ENCODE results near the gene ZNF234.

The ZNF234 gene

DNA sequence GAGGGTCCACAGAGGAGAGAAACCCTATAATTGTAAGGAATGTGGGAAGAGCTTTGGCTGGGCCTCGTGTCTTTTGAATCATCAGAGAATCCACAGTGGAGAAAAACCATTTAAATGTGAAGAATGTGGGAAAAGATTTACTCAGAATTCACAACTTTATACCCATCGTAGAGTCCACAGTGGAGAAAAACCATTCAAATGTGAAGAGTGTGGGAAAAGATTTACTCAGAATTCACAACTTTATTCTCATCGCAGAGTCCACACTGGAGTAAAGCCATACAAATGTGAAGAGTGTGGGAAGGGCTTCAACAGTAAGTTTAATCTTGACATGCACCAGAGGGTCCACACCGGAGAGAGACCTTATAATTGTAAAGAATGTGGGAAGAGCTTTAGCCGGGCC, 9.4 kb upstream of the ZNF234 start:
- TF ChIP-seq, protein P1, sequence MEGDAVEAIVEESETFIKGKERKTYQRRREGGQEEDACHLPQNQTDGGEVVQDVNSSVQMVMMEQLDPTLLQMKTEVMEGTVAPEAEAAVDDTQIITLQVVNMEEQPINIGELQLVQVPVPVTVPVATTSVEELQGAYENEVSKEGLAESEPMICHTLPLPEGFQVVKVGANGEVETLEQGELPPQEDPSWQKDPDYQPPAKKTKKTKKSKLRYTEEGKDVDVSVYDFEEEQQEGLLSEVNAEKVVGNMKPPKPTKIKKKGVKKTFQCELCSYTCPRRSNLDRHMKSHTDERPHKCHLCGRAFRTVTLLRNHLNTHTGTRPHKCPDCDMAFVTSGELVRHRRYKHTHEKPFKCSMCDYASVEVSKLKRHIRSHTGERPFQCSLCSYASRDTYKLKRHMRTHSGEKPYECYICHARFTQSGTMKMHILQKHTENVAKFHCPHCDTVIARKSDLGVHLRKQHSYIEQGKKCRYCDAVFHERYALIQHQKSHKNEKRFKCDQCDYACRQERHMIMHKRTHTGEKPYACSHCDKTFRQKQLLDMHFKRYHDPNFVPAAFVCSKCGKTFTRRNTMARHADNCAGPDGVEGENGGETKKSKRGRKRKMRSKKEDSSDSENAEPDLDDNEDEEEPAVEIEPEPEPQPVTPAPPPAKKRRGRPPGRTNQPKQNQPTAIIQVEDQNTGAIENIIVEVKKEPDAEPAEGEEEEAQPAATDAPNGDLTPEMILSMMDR (IDR thresholded peaks at IDR 0.05; ENCODE audit: low read length): no peak
- TF ChIP-seq EZH2 (IDR thresholded peaks at IDR 0.05; ENCODE audit: borderline replicate concordance, low read length): no peak
- H2AFZ ChIP-seq (ENCODE audit: low read length): no peak overlapping the region
- H3F3A ChIP-seq (ENCODE audit: insufficient read depth, low read length): no peaks in the 10 kb centered on the region

DNA sequence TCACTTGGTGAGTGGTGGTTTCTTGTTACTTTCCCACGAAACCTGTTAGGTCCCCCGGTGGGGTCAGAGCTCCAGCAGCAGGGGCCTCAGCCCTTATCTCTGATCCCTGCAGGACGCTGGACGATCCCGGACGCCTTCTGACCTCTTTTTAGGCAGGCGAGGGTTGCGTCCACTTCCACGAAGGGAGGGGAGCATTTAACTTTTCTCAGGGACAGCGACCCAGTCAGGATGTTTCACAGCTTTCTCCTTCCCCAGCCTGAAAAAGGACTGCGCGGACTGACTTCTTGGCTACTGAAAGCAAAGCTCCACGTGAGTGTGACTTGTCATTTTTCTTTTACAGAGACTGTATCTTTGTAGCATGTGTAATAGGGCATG, 692 bp downstream of the ZNF234 start:
- no peak overlapping the region for H3K27ac ChIP-seq (ENCODE audit: low read depth, low read length, poor library complexity, severe bottlenecking)
- H3K9me3 ChIP-seq (ENCODE audit: low read length): no peaks in the 10 kb centered on the region
- no peak overlapping the region for H2AFZ ChIP-seq (ENCODE audit: low read length)
- no peaks in the 10 kb centered on the region for H3K9me2 ChIP-seq (ENCODE audit: low read depth, low read length)
- H3K36me3 ChIP-seq (ENCODE audit: insufficient read depth, low read length): no peaks in the 10 kb centered on the region
- TF ChIP-seq, protein P1 (IDR thresholded peaks at IDR 0.05; ENCODE audit: low read length): no peak
- no peak for TF ChIP-seq EZH2 (IDR thresholded peaks at IDR 0.05; ENCODE audit: borderline replicate concordance, low read length)
- H3K4me2 ChIP-seq (ENCODE audit: low read length): no peak overlapping the region
- H3K79me2 ChIP-seq (ENCODE audit: insufficient read depth, low read length): no peaks in the 10 kb centered on the region
- no peak overlapping the region for H3K9ac ChIP-seq (ENCODE audit: low read length)
- H3K27me3 ChIP-seq (ENCODE audit: insufficient read depth, low read length): no peaks in the 10 kb centered on the region
- no peaks in the 10 kb centered on the region for H3F3A ChIP-seq (ENCODE audit: insufficient read depth, low read length)
- H3K4me3 ChIP-seq (ENCODE audit: low read depth, low read length, poor library complexity, severe bottlenecking): no peak overlapping the region
- no peaks in the 10 kb centered on the region for H3K4me1 ChIP-seq (ENCODE audit: insufficient read depth, low read length, severe bottlenecking)
- no peaks in the 10 kb centered on the region for H4K20me1 ChIP-seq (ENCODE audit: insufficient read depth, low read length)

More for the DNA sequence above, 9.4 kb upstream of the ZNF234 start:
- Histone ChIP-seq H3K36me3 (ENCODE audit: insufficient read depth, low read length) (peaks cover 23% of the 10 kb centered on the region), H3K4me2 (ENCODE audit: low read length) (no peak overlapping the region), H3K79me2 (ENCODE audit: insufficient read depth, low read length) (no peaks in the 10 kb centered on the region), H3K9me3 (ENCODE audit: low read length) (no peaks in the 10 kb centered on the region), H3K9me2 (ENCODE audit: low read depth, low read length) (no peaks in the 10 kb centered on the region), H3K4me1 (ENCODE audit: insufficient read depth, low read length, severe bottlenecking) (no peaks in the 10 kb centered on the region), H3K4me3 (ENCODE audit: low read depth, low read length, poor library complexity, severe bottlenecking) (no peak overlapping the region), H3K9ac (ENCODE audit: low read length) (no peak overlapping the region), H3K27ac (ENCODE audit: low read depth, low read length, poor library complexity, severe bottlenecking) (no peak overlapping the region), H4K20me1 (ENCODE audit: insufficient read depth, low read length) (no peaks in the 10 kb centered on the region), H3K27me3 (ENCODE audit: insufficient read depth, low read length) (no peaks in the 10 kb centered on the region)

DNA sequence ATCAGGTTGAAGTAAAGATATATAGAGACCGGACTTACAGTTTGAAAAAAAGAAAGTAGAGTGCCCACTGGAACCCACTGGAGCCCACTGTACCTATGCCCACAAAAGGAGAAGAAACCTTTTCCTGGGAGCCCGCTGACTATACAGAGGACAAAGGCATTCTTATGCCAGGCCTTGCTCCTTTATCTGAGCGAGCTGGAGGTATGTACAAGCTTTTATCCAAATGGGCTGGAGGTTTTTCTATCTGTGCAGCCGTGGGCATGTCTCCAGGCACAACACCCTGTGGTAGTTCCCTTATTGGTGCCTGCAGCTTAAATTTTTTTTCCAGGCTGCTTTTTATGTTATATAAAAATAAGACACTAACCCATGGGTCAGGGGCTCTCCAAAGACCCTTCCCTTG, 8.4 kb downstream of the ZNF234 start:
- Histone ChIP-seq H3K9ac (ENCODE audit: low read length) (no peak overlapping the region), H3K9me2 (ENCODE audit: low read depth, low read length) (no peaks in the 10 kb centered on the region), H3F3A (ENCODE audit: insufficient read depth, low read length) (no peaks in the 10 kb centered on the region), H3K27me3 (ENCODE audit: insufficient read depth, low read length) (no peaks in the 10 kb centered on the region), H3K36me3 (ENCODE audit: insufficient read depth, low read length) (no peaks in the 10 kb centered on the region), H3K4me1 (ENCODE audit: insufficient read depth, low read length, severe bottlenecking) (no peaks in the 10 kb centered on the region), H3K79me2 (ENCODE audit: insufficient read depth, low read length) (no peaks in the 10 kb centered on the region), H2AFZ (ENCODE audit: low read length) (no peak overlapping the region), H3K9me3 (ENCODE audit: low read length) (no peaks in the 10 kb centered on the region), H4K20me1 (ENCODE audit: insufficient read depth, low read length) (no peaks in the 10 kb centered on the region), H3K27ac (ENCODE audit: low read depth, low read length, poor library complexity, severe bottlenecking) (no peak overlapping the region), H3K4me2 (ENCODE audit: low read length) (no peak overlapping the region), H3K4me3 (ENCODE audit: low read depth, low read length, poor library complexity, severe bottlenecking) (no peak overlapping the region)
- TF ChIP-seq, protein P1 (IDR thresholded peaks at IDR 0.05; ENCODE audit: low read length): no peak
- TF ChIP-seq EZH2 (IDR thresholded peaks at IDR 0.05; ENCODE audit: borderline replicate concordance, low read length): no peak
